GM23338 (cell line): ENCODE measurements around the gene ZNF28.
A peak's percentile ranks its signal among the peaks of the same experiment; 100 is the strongest.
"Not testable (repeated sequence)": the region's sequence is repeated elsewhere in the genome, so short reads cannot be mapped to it uniquely, and the experiment has no call there.

Source experiments
- EZH2 ChIP-seq: fragments of 200-600 bp; sonication (generic); IDR thresholded peaks from one replicate; pipeline ENCODE4 v1.8.0; 2017; ENCODE audit warnings: antibody characterized with exemption, mild to moderate bottlenecking, low read depth; ENCODE audit not compliant: unreplicated experiment
- EZH2phosphoT487 ChIP-seq: fragments of 200-600 bp; sonication (generic); IDR thresholded peaks from one replicate; pipeline ENCODE4 v1.8.1; 2018; ENCODE audit warnings: antibody characterized with exemption; ENCODE audit not compliant: unreplicated experiment
- NANOG ChIP-seq: IDR thresholded peaks from 2 replicates; pipeline ENCODE4 v1.6.1; 2016; ENCODE audit warnings: antibody characterized with exemption, borderline replicate concordance
- POLR2AphosphoS5 ChIP-seq: IDR thresholded peaks from 2 replicates; pipeline ENCODE4 v1.6.1; 2016; ENCODE audit warnings: antibody characterized with exemption, low read depth
- REST ChIP-seq: IDR thresholded peaks from one replicate; pipeline ENCODE4 v1.6.1; 2018; ENCODE audit warnings: antibody characterized with exemption; ENCODE audit not compliant: unreplicated experiment
- STAT1 ChIP-seq: IDR thresholded peaks from one replicate; pipeline ENCODE4 v1.6.1; 2016; ENCODE audit warnings: antibody characterized with exemption; ENCODE audit not compliant: unreplicated experiment
- ZNF114 ChIP-seq: fragments of 250-450 bp; sonication (Bioruptor Pico); IDR thresholded peaks from 2 replicates; pipeline ENCODE4 v1.5.0; 2020; ENCODE audit warnings: mild to moderate bottlenecking, moderate library complexity
- TF ChIP-seq, protein P1 (sequence below), 2 experiments: fragments of 200-600 bp in 1 of 2; sonication (generic) in 1 of 2; conservative IDR thresholded peaks; 2 replicates each; pipeline versions ENCODE4 v1.5.1 to v1.6.1; 2016 to 2017; ENCODE audit warnings: antibody characterized with exemption in 2 of 2, low read depth in 2 of 2, mild to moderate bottlenecking in 2 of 2, moderate library complexity in 1 of 2
- TF ChIP-seq, protein P2 (sequence below): IDR thresholded peaks from 2 replicates; pipeline ENCODE4 v1.6.1; 2016; ENCODE audit warnings: antibody characterized with exemption

- TF ChIP-seq, protein P1, sequence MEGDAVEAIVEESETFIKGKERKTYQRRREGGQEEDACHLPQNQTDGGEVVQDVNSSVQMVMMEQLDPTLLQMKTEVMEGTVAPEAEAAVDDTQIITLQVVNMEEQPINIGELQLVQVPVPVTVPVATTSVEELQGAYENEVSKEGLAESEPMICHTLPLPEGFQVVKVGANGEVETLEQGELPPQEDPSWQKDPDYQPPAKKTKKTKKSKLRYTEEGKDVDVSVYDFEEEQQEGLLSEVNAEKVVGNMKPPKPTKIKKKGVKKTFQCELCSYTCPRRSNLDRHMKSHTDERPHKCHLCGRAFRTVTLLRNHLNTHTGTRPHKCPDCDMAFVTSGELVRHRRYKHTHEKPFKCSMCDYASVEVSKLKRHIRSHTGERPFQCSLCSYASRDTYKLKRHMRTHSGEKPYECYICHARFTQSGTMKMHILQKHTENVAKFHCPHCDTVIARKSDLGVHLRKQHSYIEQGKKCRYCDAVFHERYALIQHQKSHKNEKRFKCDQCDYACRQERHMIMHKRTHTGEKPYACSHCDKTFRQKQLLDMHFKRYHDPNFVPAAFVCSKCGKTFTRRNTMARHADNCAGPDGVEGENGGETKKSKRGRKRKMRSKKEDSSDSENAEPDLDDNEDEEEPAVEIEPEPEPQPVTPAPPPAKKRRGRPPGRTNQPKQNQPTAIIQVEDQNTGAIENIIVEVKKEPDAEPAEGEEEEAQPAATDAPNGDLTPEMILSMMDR (conservative IDR thresholded peaks at IDR 0.05; ENCODE audit: low read depth in 2 of 2): peak in 1 of 2 experiments; percentile 16; a peak in 1 of 4 replicates
- peak; percentile 69 for TF ChIP-seq POLR2AphosphoS5
- TF ChIP-seq EZH2phosphoT487; EZH2; REST; STAT1; NANOG; ZNF114 (CRISPR knock-in tag): not testable (repeated sequence)
- TF ChIP-seq, protein P2, sequence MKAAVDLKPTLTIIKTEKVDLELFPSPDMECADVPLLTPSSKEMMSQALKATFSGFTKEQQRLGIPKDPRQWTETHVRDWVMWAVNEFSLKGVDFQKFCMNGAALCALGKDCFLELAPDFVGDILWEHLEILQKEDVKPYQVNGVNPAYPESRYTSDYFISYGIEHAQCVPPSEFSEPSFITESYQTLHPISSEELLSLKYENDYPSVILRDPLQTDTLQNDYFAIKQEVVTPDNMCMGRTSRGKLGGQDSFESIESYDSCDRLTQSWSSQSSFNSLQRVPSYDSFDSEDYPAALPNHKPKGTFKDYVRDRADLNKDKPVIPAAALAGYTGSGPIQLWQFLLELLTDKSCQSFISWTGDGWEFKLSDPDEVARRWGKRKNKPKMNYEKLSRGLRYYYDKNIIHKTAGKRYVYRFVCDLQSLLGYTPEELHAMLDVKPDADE: not testable (repeated sequence)
Observed at GRCh38 chr19:52786464-52787354, 34.7 kb downstream of the ZNF28 start, which contains the start of gene ZNF600.
